WERI-Rb-1 (cell line): ENCODE data around the gene CTNS.

Experiments
- DNase-seq: peaks from one replicate; pipeline ENCODE4 v3.0.0-alpha.2; 2020
- H3K27ac ChIP-seq: fragments of 250-450 bp; sonication (Bioruptor Pico); 2 replicates; pipeline ENCODE4 v1.5.1; 2020; ENCODE audit warnings: mild to moderate bottlenecking, moderate library complexity
- H3K27me3 ChIP-seq: fragments of 250-450 bp; sonication (Bioruptor Pico); 2 replicates; pipeline ENCODE4 v1.5.1; 2021; ENCODE audit warnings: mild to moderate bottlenecking, low read depth, moderate library complexity; ENCODE audit not compliant: insufficient read depth, severe bottlenecking
- H3K36me3 ChIP-seq: fragments of 250-450 bp; sonication (Bioruptor Pico); 2 replicates; pipeline ENCODE4 v1.5.1; 2020; ENCODE audit warnings: mild to moderate bottlenecking, moderate library complexity
- H3K4me3 ChIP-seq: 2 replicates; pipeline ENCODE4 v1.5.1; 2011; ENCODE audit warnings: low read depth, mild to moderate bottlenecking, control low read depth, low read length
- H3K9me3 ChIP-seq: fragments of 250-450 bp; sonication (Bioruptor Pico); 2 replicates; pipeline ENCODE4 v1.5.1; 2021; ENCODE audit warnings: mild to moderate bottlenecking, moderate library complexity; ENCODE audit not compliant: severe bottlenecking
- CTCF ChIP-seq: IDR thresholded peaks from 2 replicates; pipeline ENCODE4 v1.5.1; 2011; ENCODE audit warnings: low read depth, mild to moderate bottlenecking, control low read depth, inconsistent platforms, low read length

Gene CTNS

GRCh38 chr17:3693829-3694231 lies 57.3 kb downstream of the CTNS start:
- H3K4me3 ChIP-seq: no peak overlapping the region
- no peak for DNase-seq

DNA sequence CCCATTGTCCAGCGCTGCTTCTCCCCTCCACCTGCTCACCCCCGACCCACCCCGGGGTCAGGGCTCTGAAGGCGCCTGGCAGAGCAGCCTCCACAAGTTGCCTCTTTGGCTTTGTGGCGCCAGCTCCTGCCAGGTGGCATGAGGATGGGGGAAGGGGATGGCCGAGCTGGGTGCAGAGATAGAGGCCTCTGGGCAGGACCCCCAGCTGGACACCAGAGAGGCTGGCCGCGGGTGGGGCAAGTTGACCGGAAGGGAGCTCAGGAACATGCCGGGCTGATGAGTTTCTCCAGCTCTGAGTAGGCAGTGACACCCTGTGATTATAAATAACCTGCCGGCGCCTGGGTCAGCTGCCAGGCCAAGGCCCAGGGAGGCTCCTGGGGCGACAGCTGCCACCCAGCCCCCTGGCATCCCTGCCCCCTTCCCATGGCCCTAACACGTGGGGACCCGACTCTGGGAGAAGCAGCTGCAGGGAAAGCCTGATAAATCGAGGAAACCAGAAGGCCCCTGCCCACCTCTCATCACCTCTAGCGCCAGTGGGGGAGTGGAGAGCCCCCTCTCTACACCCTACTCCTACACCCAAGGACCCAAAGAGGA lies 58.7 kb downstream of the CTNS start:
- no peaks in the 10 kb centered on the region for H3K9me3 ChIP-seq
- H3K27me3 ChIP-seq: no peaks in the 10 kb centered on the region
- peak; percentile 19 for DNase-seq
- H3K4me3 ChIP-seq: peak overlapping the region; percentile 44
- H3K27ac ChIP-seq: peak overlapping the region; percentile 20
- H3K36me3 ChIP-seq: no peaks in the 10 kb centered on the region
- TF ChIP-seq CTCF: no peak

More at GRCh38 chr17:3693829-3694231, 57.3 kb downstream of the CTNS start:
- Histone ChIP-seq H3K36me3 (no peaks in the 10 kb centered on the region), H3K27ac (no peak overlapping the region), H3K9me3 (no peaks in the 10 kb centered on the region), H3K27me3 (no peaks in the 10 kb centered on the region)
- TF ChIP-seq CTCF: no peak

DNA sequence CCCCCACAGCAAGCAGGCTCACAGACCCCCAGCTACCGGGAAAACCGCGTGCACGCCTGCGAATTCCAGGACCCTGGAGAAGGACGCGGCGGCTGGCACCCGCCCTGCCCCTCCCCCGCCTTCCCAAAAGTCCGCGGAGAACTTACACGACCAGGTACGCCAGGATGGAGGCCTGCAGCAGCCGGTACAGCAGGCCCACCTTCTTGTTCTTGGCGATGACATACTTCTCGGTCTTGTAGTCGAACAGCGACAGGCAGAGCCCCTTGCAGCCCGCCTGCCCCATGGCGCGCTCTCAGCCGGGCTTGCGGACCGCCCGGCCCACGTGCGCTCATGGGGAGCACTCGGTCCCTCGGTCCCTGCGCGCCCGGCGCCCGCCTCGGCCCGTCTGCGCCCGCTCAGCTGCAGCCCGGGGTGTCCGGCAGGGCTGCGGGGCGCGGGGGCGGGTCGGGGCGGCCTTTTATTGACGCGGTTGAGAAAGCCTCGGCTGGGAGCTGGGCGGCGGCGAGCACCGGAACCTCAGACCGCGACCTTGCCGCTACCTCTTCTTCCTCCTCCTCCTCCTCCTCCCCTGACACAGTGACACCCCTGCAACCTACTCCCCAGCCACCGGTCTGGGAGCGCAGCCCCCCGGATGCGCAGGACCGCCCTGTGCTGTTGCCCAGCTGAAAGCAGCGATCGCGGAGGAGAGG lies 59.3 kb downstream of the CTNS start, which contains the start of gene P2RX5:
Gene P2RX5, minus strand, starts transcription at position 433 of the 689 bp plus-strand sequence. Its CDS starts 150 bp downstream, at position 283.
- Histone ChIP-seq H3K9me3 (no peaks in the 10 kb centered on the region), H3K27ac (peak within 1 kb of the TSS; percentile 20), H3K27me3 (no peaks in the 10 kb centered on the region), H3K4me3 (peak within 1 kb of the TSS; percentile 44), H3K36me3 (no peaks in the 10 kb centered on the region)
- DNase-seq: peak; percentile 21
- TF ChIP-seq CTCF: no peak

- H3K4me3 ChIP-seq: no peak overlapping the region
- no peak for DNase-seq
Measured at GRCh38 chr17:3697103-3697476, 60.5 kb downstream of the CTNS start.

DNA sequence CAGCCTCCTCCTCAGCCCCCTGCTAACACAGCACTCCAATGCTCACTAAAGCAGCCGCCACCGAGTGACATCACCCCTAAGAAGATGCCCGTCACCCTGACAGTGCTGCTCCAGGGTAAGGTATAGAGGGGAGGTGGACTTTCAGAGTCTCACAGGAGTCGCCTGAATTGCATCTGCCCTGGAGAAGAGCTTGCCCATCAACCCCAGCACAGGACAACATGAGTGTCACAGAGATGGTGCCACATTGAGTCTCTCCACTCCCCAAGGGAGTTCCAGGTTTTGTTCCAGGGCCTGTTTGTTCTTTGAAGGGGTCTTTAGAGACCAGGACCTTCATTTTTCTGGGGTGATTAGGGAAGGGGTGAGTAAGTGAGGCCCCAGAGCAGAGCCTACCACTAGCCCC lies 61.6 kb downstream of the CTNS start:
- Histone ChIP-seq H3K27ac (no peak overlapping the region), H3K4me3 (no peak overlapping the region), H3K36me3 (peaks cover 7% of the 10 kb centered on the region; the same call in 1 of the 2 replicates), H3K27me3 (no peaks in the 10 kb centered on the region), H3K9me3 (peaks cover 5% of the 10 kb centered on the region)
- no peak for TF ChIP-seq CTCF
- DNase-seq: no peak

More at GRCh38 chr17:3697103-3697476, 60.5 kb downstream of the CTNS start:
- TF ChIP-seq CTCF: no peak
- Histone ChIP-seq H3K27ac (no peak overlapping the region), H3K27me3 (no peaks in the 10 kb centered on the region), H3K36me3 (peaks cover 2% of the 10 kb centered on the region; the same call in 1 of the 2 replicates), H3K9me3 (peaks cover 2% of the 10 kb centered on the region)
